Measurements from ENCODE around the gene BCL7C.

GRCh38 chr16:30888856-30889499 is 4.9 kb downstream of the BCL7C start:
- TF ChIP-seq, protein P1, sequence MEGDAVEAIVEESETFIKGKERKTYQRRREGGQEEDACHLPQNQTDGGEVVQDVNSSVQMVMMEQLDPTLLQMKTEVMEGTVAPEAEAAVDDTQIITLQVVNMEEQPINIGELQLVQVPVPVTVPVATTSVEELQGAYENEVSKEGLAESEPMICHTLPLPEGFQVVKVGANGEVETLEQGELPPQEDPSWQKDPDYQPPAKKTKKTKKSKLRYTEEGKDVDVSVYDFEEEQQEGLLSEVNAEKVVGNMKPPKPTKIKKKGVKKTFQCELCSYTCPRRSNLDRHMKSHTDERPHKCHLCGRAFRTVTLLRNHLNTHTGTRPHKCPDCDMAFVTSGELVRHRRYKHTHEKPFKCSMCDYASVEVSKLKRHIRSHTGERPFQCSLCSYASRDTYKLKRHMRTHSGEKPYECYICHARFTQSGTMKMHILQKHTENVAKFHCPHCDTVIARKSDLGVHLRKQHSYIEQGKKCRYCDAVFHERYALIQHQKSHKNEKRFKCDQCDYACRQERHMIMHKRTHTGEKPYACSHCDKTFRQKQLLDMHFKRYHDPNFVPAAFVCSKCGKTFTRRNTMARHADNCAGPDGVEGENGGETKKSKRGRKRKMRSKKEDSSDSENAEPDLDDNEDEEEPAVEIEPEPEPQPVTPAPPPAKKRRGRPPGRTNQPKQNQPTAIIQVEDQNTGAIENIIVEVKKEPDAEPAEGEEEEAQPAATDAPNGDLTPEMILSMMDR (IDR thresholded peaks at IDR 0.05; ENCODE audit: low read depth, low read length, poor library complexity, severe bottlenecking): no peak
- no peak for TF ChIP-seq EZH2phosphoT487 (IDR thresholded peaks at IDR 0.05; ENCODE audit: borderline replicate concordance, low read length)
